OCI-LY1 (cell line): ENCODE measurements around the gene ARHGAP10.

ENCODE experiments used
- H2AFZ ChIP-seq: fragments of 200-600 bp; sonication (generic), shearing (Covaris generic); 2 replicates; pipeline ENCODE4 v1.6.0; 2014; ENCODE audit warnings: antibody characterized with exemption, mild to moderate bottlenecking, low read length
- H3F3A ChIP-seq: fragments of 200-600 bp; sonication (generic), shearing (Covaris generic); 2 replicates; pipeline ENCODE4 v1.6.0; 2014; ENCODE audit warnings: mild to moderate bottlenecking, antibody characterized with exemption, low read length, moderate library complexity; ENCODE audit not compliant: insufficient read depth
- H3K27ac ChIP-seq: fragments of 200-600 bp; sonication (generic); 2 replicates; pipeline ENCODE4 v1.5.1; 2014; ENCODE audit warnings: low read length, mixed run types, mild to moderate bottlenecking, low read depth; ENCODE audit not compliant: poor library complexity, severe bottlenecking
- H3K27me3 ChIP-seq: fragments of 200-600 bp; sonication (generic); 2 replicates; pipeline ENCODE4 v1.6.0; 2014; ENCODE audit warnings: antibody characterized with exemption, mild to moderate bottlenecking, low read length, moderate library complexity; ENCODE audit not compliant: insufficient read depth
- H3K36me3 ChIP-seq: fragments of 200-600 bp; sonication (generic); 2 replicates; pipeline ENCODE4 v1.6.1; 2014; ENCODE audit warnings: mild to moderate bottlenecking, antibody characterized with exemption, low read length, moderate library complexity, mixed read lengths; ENCODE audit not compliant: insufficient read depth
- H3K4me1 ChIP-seq: fragments of 200-600 bp; sonication (generic); 2 replicates; pipeline ENCODE4 v1.5.1; 2014; ENCODE audit warnings: mild to moderate bottlenecking, low read length, moderate library complexity; ENCODE audit not compliant: insufficient read depth, severe bottlenecking
- H3K4me2 ChIP-seq: fragments of 200-600 bp; sonication (generic), shearing (Covaris generic); 2 replicates; pipeline ENCODE4 v1.6.1; 2014; ENCODE audit warnings: low read length
- H3K4me3 ChIP-seq: fragments of 200-600 bp; sonication (generic); 2 replicates; pipeline ENCODE4 v1.5.1; 2014; ENCODE audit warnings: low read length, low read depth, mild to moderate bottlenecking, mixed read lengths; ENCODE audit not compliant: poor library complexity, severe bottlenecking
- H3K79me2 ChIP-seq: fragments of 200-600 bp; shearing (Covaris generic); 2 replicates; pipeline ENCODE4 v1.6.1; 2016; ENCODE audit warnings: mixed run types, low read length, mixed read lengths; ENCODE audit not compliant: insufficient read depth
- H3K9ac ChIP-seq: fragments of 200-600 bp; sonication (generic), shearing (Covaris generic); 2 replicates; pipeline ENCODE4 v1.6.1; 2014; ENCODE audit warnings: mild to moderate bottlenecking, low read length, mixed read lengths
- H3K9me2 ChIP-seq: fragments of 200-600 bp; sonication (generic), shearing (Covaris generic); 2 replicates; pipeline ENCODE4 v1.6.1; 2014; ENCODE audit warnings: low read depth, mild to moderate bottlenecking, low read length, mixed read lengths
- H3K9me3 ChIP-seq: fragments of 200-600 bp; shearing (Covaris generic); 2 replicates; pipeline ENCODE4 v1.6.1; 2014; ENCODE audit warnings: low read length, mixed read lengths
- H4K20me1 ChIP-seq: fragments of 200-600 bp; sonication (generic), shearing (Covaris generic); 2 replicates; pipeline ENCODE4 v1.6.0; 2016; ENCODE audit warnings: mild to moderate bottlenecking, low read length; ENCODE audit not compliant: insufficient read depth
- CTCF ChIP-seq: fragments of 200-600 bp; sonication (generic), shearing (Covaris generic); IDR thresholded peaks from 2 replicates; pipeline ENCODE4 v1.5.1; 2017; ENCODE audit warnings: mild to moderate bottlenecking, antibody characterized with exemption, low read length, moderate library complexity, mixed read lengths
- EZH2 ChIP-seq: fragments of 200-600 bp; sonication (generic), shearing (Covaris generic); IDR thresholded peaks from 2 replicates; pipeline ENCODE4 v1.8.0; 2017; ENCODE audit warnings: borderline replicate concordance, mixed run types, mild to moderate bottlenecking, antibody characterized with exemption, low read length, moderate library complexity, mixed read lengths

Gene ARHGAP10

GRCh38 chr4:147737623-147738022 lies 5.7 kb downstream of the ARHGAP10 start:
- H3F3A ChIP-seq = no peaks in the 10 kb centered on the region
- TF ChIP-seq CTCF (no peak), EZH2 (no peak)
- H3K27me3 ChIP-seq = peaks cover 5% of the 10 kb centered on the region; the same call in 1 of the 2 replicates
- H4K20me1 ChIP-seq = no peaks in the 10 kb centered on the region
- no peak overlapping the region for H3K4me2 ChIP-seq
- H3K4me1 ChIP-seq = no peaks in the 10 kb centered on the region
- H3K4me3 ChIP-seq = no peak overlapping the region
- no peak overlapping the region for H3K9ac ChIP-seq
- no peak overlapping the region for H3K27ac ChIP-seq
- H2AFZ ChIP-seq = no peak overlapping the region
- no peaks in the 10 kb centered on the region for H3K9me2 ChIP-seq
- H3K36me3 ChIP-seq = no peaks in the 10 kb centered on the region
- H3K79me2 ChIP-seq = no peaks in the 10 kb centered on the region
- H3K9me3 ChIP-seq = no peaks in the 10 kb centered on the region

GRCh38 chr4:147739239-147739823 lies 7.4 kb downstream of the ARHGAP10 start:
- Histone ChIP-seq H3K27me3 (no peaks in the 10 kb centered on the region), H3K79me2 (no peaks in the 10 kb centered on the region), H3K9ac (no peak overlapping the region), H3K36me3 (no peaks in the 10 kb centered on the region), H2AFZ (no peak overlapping the region), H3K9me3 (no peaks in the 10 kb centered on the region), H3K4me2 (no peak overlapping the region), H3F3A (no peaks in the 10 kb centered on the region), H3K4me3 (no peak overlapping the region), H3K4me1 (no peaks in the 10 kb centered on the region), H3K9me2 (no peaks in the 10 kb centered on the region), H3K27ac (no peak overlapping the region), H4K20me1 (no peaks in the 10 kb centered on the region)
- TF ChIP-seq CTCF (no peak), EZH2 (no peak)

GRCh38 chr4:147740176-147740575 lies 8.3 kb downstream of the ARHGAP10 start:
- TF ChIP-seq CTCF (no peak), EZH2 (no peak)
- H3F3A ChIP-seq = no peaks in the 10 kb centered on the region
- H3K9ac ChIP-seq = no peak overlapping the region
- no peaks in the 10 kb centered on the region for H3K36me3 ChIP-seq
- H3K9me2 ChIP-seq = no peaks in the 10 kb centered on the region
- no peaks in the 10 kb centered on the region for H4K20me1 ChIP-seq
- no peak overlapping the region for H3K27ac ChIP-seq
- no peak overlapping the region for H2AFZ ChIP-seq
- no peak overlapping the region for H3K4me2 ChIP-seq
- H3K27me3 ChIP-seq = no peaks in the 10 kb centered on the region
- H3K4me3 ChIP-seq = no peak overlapping the region
- no peaks in the 10 kb centered on the region for H3K79me2 ChIP-seq
- H3K4me1 ChIP-seq = no peaks in the 10 kb centered on the region
- H3K9me3 ChIP-seq = no peaks in the 10 kb centered on the region
